Pancreas (tissue), 10 donors: Measurements from ENCODE around the gene STARD7. TPM values are rescaled to one million over a fixed set of nuclear protein-coding genes. Genes with fewer than 3 reads are reported as not detected.
"Not testable (repeated sequence)": the region's sequence is repeated elsewhere in the genome, so short reads cannot be mapped to it uniquely, and the experiment has no call there.

ENCODE experiments used
- ATAC-seq, 4 donors: fragments of 200-7000 bp; cut with Tn5 transposase; one replicate each; pipeline versions ENCODE4 v1.8.0 to v1.9.1; 2020; ENCODE audit warnings: mild to moderate bottlenecking in 4 of 4, moderate library complexity in 4 of 4
- DNase-seq, 6 donors: peaks; one replicate each; pipeline ENCODE4 v3.0.0-alpha.2; 2020
- FAIRE-seq: peaks from 2 replicates; lab custom pipeline; 2012; peaks lifted over from hg19 to GRCh38; lab: Jason Lieb, UNC
- H3K27ac ChIP-seq, 4 donors: fragments of 200-600 bp; sonication (generic); 1 replicate in 3 of 4; 2 replicates in 1 of 4; pipeline versions ENCODE4 v1.5.0 to v1.8.0; 2020
- H3K27me3 ChIP-seq, 4 donors: fragments of 200-600 bp; one replicate each; pipeline ENCODE4 v1.8.0; 2021
- H3K36me3 ChIP-seq, 3 donors: fragments of 200-600 bp; sonication (generic) in 1 of 3; one replicate each; pipeline versions ENCODE4 v1.5.0 to v1.8.0; 2020 to 2021
- H3K4me1 ChIP-seq, 3 donors: fragments of 200-600 bp; one replicate each; pipeline ENCODE4 v1.8.0; 2021
- H3K4me3 ChIP-seq, 4 donors: fragments of 200-600 bp; sonication (generic) in 2 of 4; one replicate each; pipeline versions ENCODE4 v1.5.0 to v1.8.0; 2020 to 2021
- H3K9me3 ChIP-seq, 4 donors: fragments of 200-600 bp; one replicate each; pipeline ENCODE4 v1.8.0; 2021
- WGBS, 2 donors: extraction: QIAGEN DNeasy Blood & Tissue Kit; methylation state at CpG; one replicate each; pipeline ENCODE4 v1.1.7; 2013; 5-methylcytosine and 5-hydroxymethylcytosine counted together
- intact Hi-C, 3 donors: fragments of 100-400 bp; cut with DNase I; formaldehyde crosslinking; loops; one replicate each; pipeline versions ENCODE4 v1.11.1 to v1.14.2; 2022
- polyA plus RNA-seq, 2 donors: library from polyadenylated mRNA; stranded (reverse); fragments of 200-250 nt; gene quantifications; one replicate each; pipeline ENCODE4 v1.2.3, GENCODE V29; 2013
- total RNA-seq, 6 donors: library from RNA; stranded (reverse); fragmentation: NEBNext Ultra II Directional in 4 of 6; extraction: Animal tissue kit (Norgen Biotek cat#: 25700) in 4 of 6; gene quantifications; one replicate each; pipeline versions ENCODE4 v1.2.1 to v1.2.4, GENCODE V29; 2021 to 2023
- TF ChIP-seq, protein P1 (sequence below), 4 donors: fragments of 200-600 bp; sonication (generic) in 3 of 4; IDR thresholded peaks; one replicate each; pipeline versions ENCODE4 v1.5.0 to v1.8.0; 2021; ENCODE audit warnings: antibody characterized with exemption in 4 of 4
- donor health status: healthy with polysubstance abuse.
- donor health status: DM: no; HTN: no; CAD: no; lungs with moderate emphysema.
- donor health status: DM: no; HTN: no; CAD: no.
- donor health status: control.
- donor health status: control.
- donor health status: Bipolar disorder and iron deficiency.
- donor health status: DM: yes; HTN: yes; CAD: no.
- donor health status: DM: no; HTN: no; CAD: no.
- donor health status: DM: no; HTN: no; CAD: no.
- donor health status: DM: yes; HTN: yes; CAD: no.

STARD7 gene
- total and polyA plus RNA-seq, 8 donors: 21.7 to 65.1 (median 48.3) TPM

DNA sequence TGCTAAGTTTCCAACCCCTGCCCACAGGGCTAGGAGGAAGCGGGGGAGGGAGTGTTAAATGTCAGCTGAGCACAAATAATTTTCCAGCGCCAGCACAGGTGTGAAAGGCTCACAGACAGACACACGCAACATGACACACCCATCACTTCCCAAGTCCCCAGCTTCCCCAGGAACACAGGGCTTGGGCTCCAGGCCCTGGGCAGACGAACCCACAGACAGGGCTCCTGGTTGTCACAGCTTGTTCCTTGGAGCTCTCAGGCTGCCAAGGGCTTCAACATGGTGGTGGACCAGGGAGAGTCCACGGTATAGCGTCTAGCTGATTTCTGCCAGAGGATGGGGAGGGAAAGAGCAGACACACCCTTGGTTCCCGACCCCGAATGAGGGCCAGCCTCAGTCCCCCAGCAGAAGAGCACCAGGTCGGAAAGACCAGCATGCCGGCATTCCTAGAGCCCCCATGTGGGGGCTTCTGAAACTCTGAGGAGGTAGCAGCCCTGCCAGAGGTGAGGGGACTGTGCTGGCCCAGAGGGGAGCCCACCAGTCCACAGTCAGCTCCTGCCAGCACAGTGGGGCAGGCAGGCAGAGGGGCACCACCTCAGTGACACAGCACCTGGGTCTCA, 65.3 kb downstream of the STARD7 start:
- Histone ChIP-seq H3K9me3 (no peaks in the 10 kb centered on the region), H3K4me1 (no peaks in the 10 kb centered on the region), H3K27ac (no peak overlapping the region), H3K36me3 (no peaks in the 10 kb centered on the region), H3K27me3 (no peaks in the 10 kb centered on the region), H3K4me3 (no peak overlapping the region)
- WGBS, 2 donors: 86 to 87% methylated on average over 10 of the region's 10 CpGs
- ATAC-seq (no peak), DNase-seq (peak in 3 of 6 donors; percentile 14 to 62 (median 39)), FAIRE-seq (no peak)
- TF ChIP-seq, protein P1, sequence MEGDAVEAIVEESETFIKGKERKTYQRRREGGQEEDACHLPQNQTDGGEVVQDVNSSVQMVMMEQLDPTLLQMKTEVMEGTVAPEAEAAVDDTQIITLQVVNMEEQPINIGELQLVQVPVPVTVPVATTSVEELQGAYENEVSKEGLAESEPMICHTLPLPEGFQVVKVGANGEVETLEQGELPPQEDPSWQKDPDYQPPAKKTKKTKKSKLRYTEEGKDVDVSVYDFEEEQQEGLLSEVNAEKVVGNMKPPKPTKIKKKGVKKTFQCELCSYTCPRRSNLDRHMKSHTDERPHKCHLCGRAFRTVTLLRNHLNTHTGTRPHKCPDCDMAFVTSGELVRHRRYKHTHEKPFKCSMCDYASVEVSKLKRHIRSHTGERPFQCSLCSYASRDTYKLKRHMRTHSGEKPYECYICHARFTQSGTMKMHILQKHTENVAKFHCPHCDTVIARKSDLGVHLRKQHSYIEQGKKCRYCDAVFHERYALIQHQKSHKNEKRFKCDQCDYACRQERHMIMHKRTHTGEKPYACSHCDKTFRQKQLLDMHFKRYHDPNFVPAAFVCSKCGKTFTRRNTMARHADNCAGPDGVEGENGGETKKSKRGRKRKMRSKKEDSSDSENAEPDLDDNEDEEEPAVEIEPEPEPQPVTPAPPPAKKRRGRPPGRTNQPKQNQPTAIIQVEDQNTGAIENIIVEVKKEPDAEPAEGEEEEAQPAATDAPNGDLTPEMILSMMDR (IDR thresholded peaks at IDR 0.05): no peak
- intact Hi-C loops: no loop called here

DNA sequence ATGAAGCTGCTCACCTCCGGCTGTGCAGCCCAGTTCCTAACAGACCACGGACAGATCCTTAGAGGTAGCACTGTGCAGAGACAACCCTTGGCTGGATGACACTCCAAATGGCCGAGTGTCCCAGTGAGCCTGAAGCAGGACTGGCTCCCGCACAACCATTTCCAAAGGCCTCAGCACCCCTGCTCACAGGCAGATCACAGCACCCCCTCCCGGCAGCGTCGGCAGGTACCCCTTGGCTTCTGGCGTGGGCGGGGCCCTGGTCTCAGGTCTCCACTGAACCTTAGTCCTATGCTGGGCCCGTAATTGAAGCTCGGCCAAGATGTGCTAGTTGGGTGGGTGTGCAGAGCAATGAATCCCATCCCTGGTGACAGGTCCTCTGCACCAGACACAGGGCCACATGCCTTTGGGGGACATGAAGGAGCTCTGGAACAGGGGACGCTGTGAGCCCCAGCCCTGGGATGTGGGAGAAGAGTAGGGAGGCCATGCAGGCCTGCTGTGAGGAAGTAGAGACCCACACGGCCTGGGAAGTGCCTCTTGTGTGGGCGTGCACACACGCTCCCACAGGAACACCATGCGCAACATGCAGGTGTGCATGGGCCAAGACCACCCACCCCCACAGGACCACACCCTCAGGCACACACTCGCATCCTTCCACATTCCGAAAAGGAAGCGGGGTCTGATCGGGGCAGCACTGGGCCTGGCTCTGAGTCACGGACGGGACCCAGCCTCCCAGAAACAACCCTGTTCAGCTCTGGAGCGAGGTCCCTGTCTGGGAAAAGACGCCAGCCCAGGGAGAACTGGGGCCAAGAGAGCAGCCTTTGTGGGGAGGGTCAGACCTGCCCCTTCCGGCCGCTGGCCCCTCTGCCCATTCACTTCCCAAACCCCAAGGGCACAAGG, 66.2 kb downstream of the STARD7 start:
- FAIRE-seq (no peak), ATAC-seq (no peak), DNase-seq (peak in 3 of 6 donors; percentile 33 to 55 (median 49))
- whole genome bisulfite sequencing, 2 donors: 83 to 87% methylated on average over 26 of the region's 26 CpGs
- H3K27ac ChIP-seq: no peak overlapping the region
- no peaks in the 10 kb centered on the region for H3K36me3 ChIP-seq
- TF ChIP-seq, protein P1 (IDR thresholded peaks at IDR 0.05): no peak
- H3K9me3 ChIP-seq: no peaks in the 10 kb centered on the region
- H3K4me1 ChIP-seq: no peaks in the 10 kb centered on the region
- H3K27me3 ChIP-seq: no peaks in the 10 kb centered on the region
- no peak overlapping the region for H3K4me3 ChIP-seq
- intact Hi-C loops: no loop called here

DNA sequence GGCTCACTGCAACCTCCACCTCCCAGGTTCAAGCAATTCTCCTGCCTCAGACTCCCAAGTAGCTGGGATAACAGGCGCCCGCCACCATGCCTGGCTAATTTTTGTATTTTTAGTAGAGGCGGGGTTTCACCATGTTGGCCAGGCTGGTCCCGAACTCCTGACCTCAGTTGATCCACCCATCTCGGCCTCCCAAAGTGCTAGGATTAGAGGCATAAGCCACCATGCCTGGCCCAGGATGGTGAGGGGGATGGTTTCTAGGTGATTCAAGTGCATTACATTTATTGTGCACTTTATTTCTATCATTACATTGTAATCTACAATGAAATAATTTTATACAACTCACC, 67.0 kb downstream of the STARD7 start:
- H3K27ac ChIP-seq, H3K4me1 ChIP-seq, H3K36me3 ChIP-seq, FAIRE-seq, ATAC-seq, H3K9me3 ChIP-seq, intact Hi-C loops, H3K27me3 ChIP-seq, H3K4me3 ChIP-seq: not testable (repeated sequence)
- DNase-seq: peak in 1 of 6 donors; percentile 21
- WGBS, 2 donors: 88 to 92% methylated on average over 5 of the region's 5 CpGs

DNA sequence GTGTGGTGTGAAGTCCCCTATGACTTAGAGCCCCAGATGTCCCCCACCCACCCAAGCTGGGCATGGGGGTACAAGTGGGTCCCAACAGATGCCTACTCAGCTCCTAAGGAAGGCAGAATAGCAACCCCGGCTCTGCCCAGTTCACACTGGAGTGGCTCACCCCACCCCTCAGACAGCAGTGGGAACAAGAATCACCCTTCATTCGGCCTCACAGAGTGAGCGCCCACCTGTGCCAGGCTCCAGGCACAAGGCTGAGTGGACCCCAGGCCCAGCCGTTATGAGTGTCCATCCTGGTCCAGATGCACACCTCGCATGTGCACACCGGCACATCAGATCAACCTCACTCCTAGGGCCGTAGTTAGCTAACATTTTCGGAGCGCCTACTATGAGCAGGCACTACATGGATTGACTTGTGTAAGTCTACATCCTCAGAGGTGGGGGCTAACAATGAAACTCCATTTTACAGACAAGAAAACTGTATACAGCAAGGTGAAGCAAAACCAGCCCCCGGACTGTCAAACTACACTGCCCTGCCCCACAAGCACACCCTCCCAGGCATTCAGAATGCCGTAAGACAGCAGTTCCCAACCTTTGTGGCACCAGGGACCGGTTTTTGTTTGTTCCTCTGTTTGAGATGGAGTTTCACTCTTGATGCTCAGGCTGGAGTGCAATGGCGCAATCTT, 67.5 kb downstream of the STARD7 start:
- H3K4me1 ChIP-seq: no peaks in the 10 kb centered on the region
- no peak overlapping the region for H3K4me3 ChIP-seq
- no peak overlapping the region for H3K27ac ChIP-seq
- DNase-seq (peak in 3 of 6 donors; percentile 9 to 45 (median 39)), FAIRE-seq (no peak), ATAC-seq (no peak)
- 86 to 97% methylated on average over 12 to 13 of the region's 13 CpGs for WGBS, 2 donors
- TF ChIP-seq, protein P1 (IDR thresholded peaks at IDR 0.05): no peak
- intact Hi-C loops: no loop called here
- no peaks in the 10 kb centered on the region for H3K36me3 ChIP-seq
- H3K9me3 ChIP-seq: no peaks in the 10 kb centered on the region
- no peaks in the 10 kb centered on the region for H3K27me3 ChIP-seq

DNA sequence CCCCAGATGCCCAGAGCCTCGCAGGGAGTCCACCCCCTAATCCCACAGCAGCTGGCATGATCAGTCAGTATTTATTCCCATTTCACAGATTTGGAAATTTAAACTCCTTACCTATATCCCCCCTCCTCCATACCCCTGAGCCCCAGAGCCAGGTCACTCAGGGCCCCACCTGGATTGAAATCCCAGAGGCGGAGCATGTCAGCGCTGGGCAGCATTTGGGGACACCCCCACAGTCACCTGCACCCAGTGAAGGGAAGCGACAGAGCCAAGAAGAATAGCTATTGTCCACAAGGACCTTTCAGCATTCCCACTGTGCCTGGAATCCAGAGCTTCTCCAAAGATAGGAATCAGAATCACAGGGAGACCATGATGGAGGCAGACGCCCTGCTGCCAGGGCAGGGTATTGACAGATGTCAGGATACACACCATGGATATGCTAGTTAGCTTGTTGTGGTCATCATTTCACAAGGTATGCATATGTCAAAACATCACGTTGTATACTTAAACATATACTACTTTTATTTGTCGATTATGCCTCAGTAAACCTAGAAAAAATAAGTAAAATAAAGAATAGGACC, 69.4 kb downstream of the STARD7 start:
- FAIRE-seq (no peak), DNase-seq (peak in 2 of 6 donors; percentile 6 to 27), ATAC-seq (no peak)
- no peaks in the 10 kb centered on the region for H3K36me3 ChIP-seq
- no peak overlapping the region for H3K4me3 ChIP-seq
- no peaks in the 10 kb centered on the region for H3K4me1 ChIP-seq
- intact Hi-C loops: no loop called here
- H3K27ac ChIP-seq: no peak overlapping the region
- 80 to 86% methylated on average over 7 of the region's 7 CpGs for WGBS, 2 donors
- TF ChIP-seq, protein P1 (IDR thresholded peaks at IDR 0.05): no peak
- H3K27me3 ChIP-seq: no peaks in the 10 kb centered on the region
- H3K9me3 ChIP-seq: no peaks in the 10 kb centered on the region
